HG03378 (cell line): ENCODE measurements around the gene DEF6.
"Not testable (repeated sequence)": the region's sequence is repeated elsewhere in the genome, so short reads cannot be mapped to it uniquely, and the experiment has no call there.

Experiments
- ATAC-seq: cut with Tn5 transposase; IDR thresholded peaks from one replicate; pipeline ENCODE4 v1.9.1; 2021; ENCODE audit warnings: mild to moderate bottlenecking, moderate library complexity; ENCODE audit not compliant: unreplicated experiment

The DEF6 gene

DNA sequence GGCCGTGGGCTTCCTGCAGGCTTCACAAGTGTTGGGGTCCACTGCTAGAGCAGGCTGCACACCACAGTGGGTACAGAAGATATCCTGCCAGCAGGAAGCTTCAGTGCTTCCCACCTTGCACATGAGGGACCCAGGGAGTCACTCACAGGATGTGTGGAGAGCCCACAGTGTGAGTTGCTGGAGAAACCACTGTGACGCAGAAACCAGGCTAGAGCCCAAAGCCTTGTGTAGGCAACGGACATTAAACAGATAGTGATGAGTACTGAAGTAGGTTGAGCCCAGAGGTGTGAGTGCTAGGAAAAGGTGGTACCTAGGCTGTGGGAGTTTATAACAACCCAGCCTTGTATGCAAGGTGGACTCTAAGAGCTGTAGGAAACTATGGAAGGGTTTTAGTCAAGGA, 18.9 kb upstream of the DEF6 start:
- ATAC-seq, result no peak

DNA sequence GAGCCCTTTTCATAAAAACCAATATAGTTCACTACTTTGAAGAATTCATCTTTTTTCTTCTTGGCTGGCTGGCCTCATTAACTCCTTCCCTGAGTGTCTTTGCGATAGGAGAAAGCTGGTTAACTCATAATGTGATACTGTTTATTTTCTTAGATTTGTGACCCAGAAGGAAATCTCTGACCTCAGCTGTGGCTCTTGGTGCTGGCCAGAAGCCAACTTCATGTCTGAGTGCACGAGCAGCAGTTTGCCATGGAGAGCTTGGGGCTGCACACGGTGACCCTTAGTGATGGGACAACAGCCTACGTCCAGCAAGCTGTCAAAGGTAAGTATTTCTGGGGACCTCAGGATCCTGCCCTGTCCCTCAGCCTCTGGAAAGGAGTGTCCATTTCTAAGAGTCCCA, 16.7 kb upstream of the DEF6 start:
- no peak for ATAC-seq

DNA sequence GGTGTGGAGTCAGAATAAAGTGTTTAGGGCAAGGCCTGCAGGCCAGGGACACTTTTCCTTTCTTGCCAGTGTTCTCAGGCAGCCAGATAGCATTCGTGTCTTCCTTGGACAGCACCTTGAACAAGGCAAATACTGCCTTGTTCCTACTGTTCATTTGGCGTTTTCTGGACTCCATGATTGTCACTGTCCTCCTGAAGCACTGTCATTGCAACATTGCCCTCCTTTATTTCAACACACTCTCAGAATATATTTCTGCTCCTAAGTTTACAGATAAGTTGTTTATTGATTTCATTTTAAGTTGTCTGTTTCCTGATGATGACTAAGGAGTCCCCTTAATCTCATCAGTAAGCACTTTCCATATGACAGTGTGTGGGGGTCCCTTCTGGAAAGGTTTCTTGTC, 15.1 kb upstream of the DEF6 start:
- no peak for ATAC-seq

DNA sequence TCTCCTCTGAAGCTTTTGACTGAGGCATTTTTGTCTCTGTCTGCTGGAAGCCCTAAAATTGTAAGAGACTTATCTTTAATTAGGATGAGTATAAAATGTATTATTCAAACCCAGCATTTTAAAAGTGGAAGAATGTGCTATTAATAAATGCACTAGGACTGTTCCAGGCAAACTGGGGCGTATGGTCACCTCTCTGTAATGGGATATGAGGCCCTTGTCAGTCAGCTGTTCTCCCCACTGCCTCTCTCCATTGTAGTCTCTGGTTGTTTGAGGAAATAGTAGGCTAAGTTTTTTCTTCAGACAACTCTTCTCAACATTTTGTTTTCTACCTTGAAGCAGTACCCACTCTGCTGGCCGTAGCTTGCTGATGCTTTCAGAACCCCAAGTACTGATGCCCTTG, 14.3 kb upstream of the DEF6 start:
- ATAC-seq, result no peak

DNA sequence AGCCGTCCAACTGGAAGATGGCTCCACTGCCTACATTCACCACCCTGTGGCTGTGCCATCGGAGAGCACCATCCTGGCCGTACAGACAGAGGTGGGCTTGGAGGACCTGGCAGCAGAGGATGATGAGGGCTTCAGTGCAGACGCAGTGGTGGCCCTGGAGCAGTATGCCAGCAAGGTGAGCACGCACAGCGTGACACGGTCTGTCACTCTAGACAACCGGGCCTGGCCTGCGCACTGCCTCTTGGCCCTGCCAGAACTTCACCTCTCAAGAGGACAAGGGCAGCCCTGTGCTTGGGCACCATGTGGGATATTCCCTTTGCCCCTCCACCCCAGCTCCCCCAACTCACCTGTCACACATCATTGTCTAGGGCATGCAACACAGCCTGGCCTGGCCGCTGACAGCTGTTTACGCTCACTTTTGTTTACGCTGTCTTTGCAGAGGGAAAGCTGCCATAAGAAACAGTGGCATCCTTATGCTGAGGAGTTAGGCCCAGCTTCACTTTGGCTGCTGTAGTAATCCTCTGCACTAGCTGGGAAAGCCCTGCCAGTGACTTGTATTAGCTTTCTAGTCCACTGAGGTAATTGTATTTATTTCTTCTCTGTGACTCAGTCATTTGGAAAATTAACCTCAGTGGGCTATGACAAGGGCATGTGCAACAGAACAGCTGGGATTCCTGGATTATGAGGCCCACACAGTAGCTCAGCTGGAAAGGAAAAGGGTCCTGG, 9.8 kb upstream of the DEF6 start:
- ATAC-seq, result no peak

DNA sequence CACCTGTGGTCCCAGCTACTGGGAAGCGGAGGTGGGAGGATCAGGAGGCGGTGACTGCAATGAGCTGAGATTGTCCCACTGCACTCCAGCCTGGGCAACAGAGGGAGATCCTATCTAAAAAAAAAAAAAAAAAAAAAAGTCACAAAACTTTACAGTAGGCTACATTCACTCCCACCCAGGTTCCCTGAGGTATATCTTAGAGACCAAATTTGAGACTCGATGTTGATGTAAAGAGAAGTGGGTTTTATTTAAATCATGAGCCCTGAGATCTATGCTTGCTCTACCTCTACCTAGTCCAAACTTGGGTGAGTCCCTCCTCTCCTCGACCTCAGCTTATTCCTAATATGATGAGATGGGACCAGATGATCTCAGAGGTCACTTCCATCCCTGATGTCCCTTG, 8.8 kb upstream of the DEF6 start:
- no peak for ATAC-seq

DNA sequence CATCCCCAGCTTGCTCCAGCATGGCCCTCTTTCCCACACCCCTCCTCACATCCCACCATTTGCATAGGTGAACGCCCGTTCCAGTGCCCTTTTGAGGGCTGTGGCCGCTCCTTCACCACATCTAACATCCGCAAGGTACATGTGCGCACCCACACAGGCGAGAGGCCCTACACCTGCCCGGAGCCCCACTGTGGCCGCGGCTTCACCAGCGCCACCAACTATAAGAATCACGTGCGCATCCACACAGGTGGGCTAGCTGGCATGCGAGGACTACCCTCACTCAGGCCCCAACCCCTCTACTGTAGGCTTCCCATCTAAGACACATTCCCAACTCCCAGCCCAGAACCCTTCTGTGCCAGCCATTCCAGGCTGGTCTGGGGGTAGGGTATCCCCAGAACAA, 6.1 kb upstream of the DEF6 start:
- ATAC-seq, result no peak

DNA sequence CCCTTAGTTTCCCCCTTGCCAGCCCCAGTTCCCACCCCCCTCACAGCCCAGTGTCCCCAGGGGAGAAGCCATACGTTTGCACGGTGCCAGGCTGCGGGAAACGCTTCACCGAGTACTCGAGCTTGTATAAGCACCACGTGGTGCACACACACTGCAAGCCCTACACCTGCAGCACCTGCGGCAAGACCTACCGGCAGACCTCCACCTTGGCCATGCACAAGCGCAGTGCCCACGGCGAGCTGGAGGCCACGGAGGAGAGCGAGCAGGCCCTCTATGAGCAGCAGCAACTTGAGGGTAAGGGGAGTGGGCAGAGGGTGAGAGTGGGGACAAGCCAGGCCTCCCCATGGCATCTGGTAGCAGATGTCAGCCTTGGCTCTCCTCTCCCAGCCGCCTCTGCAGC, 5.1 kb upstream of the DEF6 start:
- no peak for ATAC-seq

DNA sequence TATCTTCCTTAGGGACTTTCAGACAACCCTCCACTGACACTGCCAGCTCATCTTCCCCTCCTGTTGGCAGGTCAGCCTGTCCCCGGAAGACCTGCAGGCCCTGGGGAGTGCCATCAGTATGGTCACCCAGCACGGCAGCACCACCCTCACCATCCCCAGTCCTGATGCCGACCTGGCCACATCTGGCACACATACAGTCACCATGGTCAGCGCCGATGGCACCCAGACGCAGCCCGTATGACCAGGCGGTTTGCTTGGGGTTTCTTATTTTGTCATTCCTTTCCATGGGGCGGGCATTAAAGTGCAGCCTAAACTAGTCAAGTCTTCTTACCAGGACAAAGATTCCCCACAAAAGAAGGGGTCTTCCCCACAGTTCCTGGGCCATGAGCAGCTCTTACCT, 3.9 kb upstream of the DEF6 start:
- ATAC-seq, result no peak

DNA sequence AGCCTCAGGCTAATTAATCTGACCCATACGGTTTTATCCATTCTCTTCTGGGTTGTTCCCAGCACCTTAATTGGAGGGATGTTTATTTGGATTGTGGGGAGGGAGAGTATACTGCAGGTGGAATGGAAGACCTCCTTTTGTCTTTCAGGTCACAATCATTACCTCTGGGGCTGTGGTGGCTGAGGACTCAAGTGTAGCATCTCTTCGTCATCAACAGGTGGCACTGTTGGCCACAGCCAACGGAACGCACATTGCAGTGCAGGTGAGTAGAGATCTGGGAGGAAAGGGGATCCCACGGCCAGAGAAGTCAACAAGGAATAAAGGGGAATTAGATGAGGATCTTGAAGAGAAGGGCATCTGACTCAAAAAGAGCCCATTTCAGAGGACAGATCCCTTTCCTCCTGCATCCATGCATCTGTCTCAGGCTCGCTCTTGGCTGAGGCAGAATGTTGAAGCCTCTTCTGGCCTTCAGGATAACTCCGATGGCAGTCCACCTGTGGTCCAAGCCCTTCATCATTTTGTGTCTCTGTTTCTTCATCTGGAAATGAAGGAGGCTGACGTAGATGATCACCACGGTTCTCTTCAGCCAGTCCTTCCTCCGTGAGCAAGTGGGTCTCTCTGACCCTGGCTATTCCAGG, 3.2 kb upstream of the DEF6 start:
- ATAC-seq, result no peak

DNA sequence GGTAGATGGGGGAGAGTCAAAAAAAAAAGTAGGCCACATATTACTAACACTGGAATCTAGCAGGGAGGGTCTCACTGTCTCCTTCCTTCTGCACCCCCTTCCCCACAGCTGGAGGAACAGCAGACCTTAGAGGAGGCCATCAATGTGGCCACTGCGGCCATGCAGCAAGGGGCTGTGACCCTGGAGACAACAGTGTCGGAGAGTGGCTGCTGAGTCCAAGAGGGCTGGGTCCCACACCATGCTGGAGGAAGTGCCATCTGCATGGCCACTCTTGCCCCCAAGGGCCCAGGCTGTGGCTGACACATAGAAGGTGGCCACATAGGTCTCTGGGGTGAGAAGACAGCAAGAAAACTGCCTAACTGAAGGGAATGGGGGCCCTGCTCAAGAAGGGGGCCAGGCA, 2.6 kb upstream of the DEF6 start:
- ATAC-seq, result no peak

DNA sequence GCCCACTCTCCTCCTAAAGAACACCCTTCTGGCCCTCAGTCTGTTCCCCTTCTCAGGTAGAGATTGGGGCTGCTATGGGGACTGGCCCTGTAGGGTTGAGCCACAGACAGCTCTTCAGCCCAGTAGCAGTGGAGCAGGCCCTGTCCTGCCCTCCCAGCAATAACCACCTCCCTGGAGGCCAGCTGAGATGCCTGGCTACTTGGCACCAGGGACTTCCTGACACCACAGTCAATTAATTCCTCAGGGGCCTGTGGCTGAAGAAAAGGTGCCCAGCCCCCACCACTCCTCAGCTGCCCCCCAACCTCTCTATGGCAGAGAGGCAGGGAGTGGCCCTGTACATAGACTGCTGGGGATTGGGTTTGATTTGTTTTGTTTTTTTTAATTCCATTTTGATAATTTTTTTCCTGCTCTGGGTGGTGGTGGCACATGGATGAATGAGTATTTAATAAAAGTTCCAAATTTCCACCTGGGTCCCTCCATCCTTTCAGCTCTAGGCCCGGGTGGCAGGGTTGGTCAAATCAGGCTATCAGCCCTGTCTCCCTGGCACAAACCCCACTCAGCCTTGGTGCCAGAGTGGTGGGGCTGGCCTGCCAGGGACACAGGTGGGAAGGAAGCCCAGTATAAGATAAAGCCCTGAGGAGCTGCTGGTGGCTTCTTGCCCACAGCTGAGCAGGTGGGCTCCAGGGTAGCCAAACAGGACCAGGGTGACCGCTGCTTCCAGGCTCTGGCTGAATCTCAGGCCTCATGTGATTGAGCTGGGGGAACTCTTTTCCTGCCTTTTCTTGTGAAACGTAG, 1.9 kb upstream of the DEF6 start:
- ATAC-seq, result no peak

DNA sequence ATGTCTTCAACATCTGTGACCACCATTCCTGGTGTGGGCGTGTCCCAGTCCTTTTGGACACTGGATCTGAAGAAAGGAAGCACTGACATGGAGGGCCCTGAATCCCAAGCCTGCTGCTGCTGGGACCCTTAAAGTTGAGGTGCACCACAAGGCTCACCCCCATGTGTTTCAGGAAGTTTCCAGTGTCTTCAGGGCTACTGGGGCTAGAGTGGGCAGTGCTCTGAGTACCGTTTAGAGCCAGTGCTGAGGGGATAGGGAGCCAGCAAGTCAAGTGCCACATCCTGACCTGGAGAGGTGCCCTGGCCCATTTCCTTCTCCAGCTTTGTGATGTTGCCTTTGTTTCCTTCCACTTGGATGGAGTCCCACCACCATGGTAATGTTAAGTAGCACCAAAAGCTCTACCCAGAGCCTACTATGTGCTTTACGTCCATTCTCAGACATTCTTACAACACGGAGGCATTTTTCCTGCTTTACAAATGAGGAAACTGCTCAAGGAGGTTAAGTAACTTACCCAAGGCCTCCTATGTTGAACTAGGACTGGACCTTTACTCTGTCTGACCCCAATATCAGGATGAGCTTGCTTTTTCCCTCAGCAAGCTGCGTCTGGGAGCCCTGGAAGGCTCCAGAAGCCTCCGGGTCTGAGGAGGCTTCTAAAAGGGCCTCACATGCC, 552 bp upstream of the DEF6 start:
- ATAC-seq, result no peak

DNA sequence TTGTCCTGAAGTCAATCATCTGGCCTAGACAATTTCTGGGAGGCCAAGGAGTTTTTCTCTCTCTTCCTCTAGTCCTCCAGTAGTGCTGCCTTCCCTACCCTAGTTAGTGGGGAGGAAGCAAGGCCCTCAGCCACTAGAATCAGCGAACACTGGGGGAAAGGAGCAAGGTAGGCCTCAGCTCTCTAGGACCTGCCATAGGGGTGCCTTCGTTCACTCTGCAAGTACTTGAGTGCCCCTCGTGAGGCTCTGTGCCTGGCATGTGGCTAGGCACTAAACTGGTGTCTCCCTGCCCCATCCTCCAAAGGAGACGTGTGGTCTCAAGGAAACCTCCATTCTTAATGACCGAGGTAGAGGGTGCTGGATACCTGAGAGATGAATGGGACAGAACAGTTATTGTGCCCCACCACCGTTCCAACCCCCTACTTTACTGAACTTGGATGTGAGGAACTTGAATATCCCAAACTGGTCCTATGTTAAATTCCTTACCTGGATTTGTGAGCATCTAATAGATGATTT, 1.1 kb downstream of the DEF6 start:
- no peak for ATAC-seq

DNA sequence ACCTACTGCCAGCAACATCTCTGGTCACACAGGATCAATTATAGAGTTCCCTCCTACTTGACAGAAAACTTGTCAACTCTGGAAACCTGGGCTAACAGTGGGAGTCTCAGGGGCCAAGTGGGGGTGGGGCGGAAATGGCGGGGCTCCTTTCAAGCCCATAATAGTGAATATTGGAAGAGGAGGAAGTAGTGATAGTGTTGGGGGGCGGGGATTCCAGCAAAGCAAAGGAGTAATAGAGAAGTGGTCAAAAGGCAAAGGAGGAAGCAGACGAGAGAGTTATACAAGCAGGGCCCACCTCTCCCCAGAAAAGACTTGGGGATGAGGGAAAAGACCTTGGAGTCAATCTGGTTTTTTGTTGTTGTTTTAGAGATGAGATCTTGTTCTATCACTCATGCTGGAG, 2.1 kb downstream of the DEF6 start:
- no peak for ATAC-seq

DNA sequence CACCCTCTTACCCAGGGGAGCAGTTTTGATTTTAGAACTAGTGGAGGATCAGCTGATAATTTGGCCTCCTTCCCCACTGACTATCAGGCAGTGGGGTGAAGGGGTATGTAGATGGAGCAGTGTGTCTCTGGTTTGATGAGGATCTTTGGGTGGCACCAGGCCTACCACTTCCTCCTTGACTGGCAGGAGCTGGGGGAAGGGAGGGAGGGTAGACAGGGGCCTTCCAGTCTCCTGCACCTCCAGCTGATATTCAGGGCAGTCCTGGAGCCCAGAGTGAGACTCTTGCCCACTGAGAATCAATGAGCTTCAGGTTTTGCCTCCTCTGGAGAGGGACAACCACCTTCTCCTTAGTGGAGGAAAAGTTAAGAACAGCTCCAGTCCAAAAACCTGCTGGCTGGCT, 3.2 kb downstream of the DEF6 start:
- ATAC-seq, result no peak

DNA sequence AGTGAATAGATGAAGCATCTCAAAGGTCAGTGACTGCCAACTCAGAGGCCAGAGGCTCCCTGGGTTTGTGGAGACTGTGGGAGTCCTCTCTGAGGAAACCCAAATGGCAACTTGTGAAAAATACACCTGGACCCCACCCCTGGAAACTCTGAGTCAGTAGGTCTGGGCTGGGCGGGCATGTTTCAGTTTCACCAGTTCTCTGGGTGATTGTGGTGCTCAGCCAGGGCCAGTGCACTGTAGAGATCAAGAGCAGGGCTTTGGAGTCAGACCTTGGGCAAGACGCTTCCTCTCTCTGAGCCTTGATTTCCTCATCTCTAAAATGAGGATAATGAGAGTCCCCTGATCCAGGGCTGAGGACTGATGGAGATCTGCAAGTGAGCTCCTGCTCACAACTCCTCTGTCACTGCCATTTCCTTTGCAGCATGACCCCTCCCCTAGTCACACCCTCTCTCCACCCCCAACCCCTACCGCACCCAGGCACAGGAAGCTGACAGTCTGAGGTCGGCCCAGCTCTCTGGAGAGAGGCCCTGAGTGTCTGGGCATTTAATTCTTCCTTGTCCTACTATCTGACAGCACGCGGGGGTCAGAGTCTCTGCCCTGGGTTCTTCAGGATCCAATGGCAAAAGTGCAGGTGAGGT, 5.1 kb downstream of the DEF6 start:
- ATAC-seq, result peak; percentile 64

DNA sequence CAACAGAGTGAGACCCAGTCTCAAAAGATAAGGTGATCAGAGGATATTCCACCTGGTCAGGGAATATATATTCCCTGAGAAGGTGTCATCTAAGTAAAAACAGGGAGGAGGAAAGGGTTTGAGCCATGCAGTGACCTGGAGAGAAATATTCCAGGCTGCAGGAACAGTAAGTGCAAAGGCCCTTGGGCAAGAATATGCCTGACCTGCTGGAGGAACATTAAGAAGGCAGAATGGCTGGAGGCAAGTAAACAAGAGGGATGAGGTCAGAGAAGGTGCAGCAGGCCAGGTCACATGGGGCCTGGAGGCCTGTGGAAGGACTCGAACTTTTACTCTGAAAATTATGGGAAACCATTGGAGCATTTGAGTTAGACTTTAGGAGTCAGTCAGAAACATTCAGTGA, 6.7 kb downstream of the DEF6 start:
- no peak for ATAC-seq

DNA sequence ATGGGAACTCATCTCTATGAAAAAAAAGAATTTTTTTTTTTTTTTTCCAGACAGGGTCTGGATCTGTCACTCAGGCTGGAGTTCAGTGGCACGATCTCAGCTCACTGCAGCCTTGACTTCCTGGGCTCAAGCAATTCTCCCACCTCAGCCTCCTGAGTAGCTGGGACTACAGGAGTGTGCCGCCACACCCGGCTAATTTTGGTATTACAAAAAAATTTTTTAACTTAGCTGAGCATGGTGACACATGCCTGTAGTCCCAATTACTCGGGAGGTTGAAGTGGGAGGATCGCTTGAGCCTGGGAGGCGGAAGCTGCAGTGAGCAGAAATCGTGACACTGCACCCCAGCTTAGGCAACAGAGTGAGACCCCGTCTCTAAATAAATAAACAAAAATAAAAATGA, 7.5 kb downstream of the DEF6 start:
- no peak for ATAC-seq

DNA sequence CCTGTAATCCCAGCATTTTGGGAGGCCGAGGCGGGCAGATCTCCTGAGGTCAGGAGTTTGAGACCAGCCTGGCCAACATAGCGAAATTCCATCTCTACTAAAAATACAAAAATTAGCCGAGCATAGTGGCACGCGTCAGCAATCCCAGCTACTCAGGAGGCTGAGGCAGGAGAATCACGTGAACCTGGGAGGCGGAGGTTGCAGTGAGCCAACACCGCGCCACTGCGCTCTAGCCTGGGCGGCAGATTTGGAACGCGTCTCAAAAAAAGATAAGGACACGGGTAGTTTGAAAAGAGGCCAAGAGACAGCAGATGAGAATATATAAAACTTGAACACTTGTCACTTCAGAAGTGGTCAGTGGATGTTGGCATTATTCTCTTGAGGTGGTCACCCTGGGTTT, 9.5 kb downstream of the DEF6 start:
- ATAC-seq, result not testable (repeated sequence)

DNA sequence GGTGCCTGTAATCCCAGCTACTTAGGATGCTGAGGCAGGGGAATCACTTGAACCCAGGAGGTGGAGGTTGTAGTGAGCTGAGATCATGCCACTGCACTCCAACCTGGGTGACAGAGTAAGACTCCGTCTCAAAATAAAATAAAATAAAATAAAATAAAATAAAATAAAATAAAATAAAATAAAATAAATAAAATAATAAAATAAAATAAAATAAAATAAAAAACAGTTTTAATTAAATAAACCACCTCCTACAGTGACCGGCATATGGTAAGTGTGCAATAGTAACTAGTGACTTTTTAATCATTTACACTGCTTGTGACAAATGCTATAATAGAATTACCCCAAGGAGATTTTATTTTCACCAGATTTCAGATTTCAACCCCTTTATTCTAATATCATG, 10.9 kb downstream of the DEF6 start:
- ATAC-seq, result not testable (repeated sequence)
